Activated gamma-delta T cell treated with Interleukin-2 at 50 U/mL for 16 hours (primary cell): ENCODE results near the gene STK32C.
A peak's percentile ranks its signal among the peaks of the same experiment; 100 is the strongest.

Experiments
- DNase-seq: peaks from one replicate; pipeline ENCODE4 v3.0.0-alpha.2; 2020

Gene STK32C

GRCh38 chr10:132264306-132264950, 43.3 kb downstream of the STK32C start:
- no peak for DNase-seq

GRCh38 chr10:132263866-132264265, 43.9 kb downstream of the STK32C start:
- no peak for DNase-seq

- DNase-seq = no peak
Observed at GRCh38 chr10:132259702-132260482, 47.9 kb downstream of the STK32C start.

GRCh38 chr10:132258423-132258822, 49.3 kb downstream of the STK32C start:
- DNase-seq = no peak

- DNase-seq = no peak
Observed at GRCh38 chr10:132257907-132258306, 49.8 kb downstream of the STK32C start.

GRCh38 chr10:132257271-132257670, 50.5 kb downstream of the STK32C start:
- no peak for DNase-seq

- DNase-seq = no peak
Observed at GRCh38 chr10:132256866-132257265, 50.9 kb downstream of the STK32C start.

- DNase-seq = no peak
Observed at GRCh38 chr10:132255489-132256344, 52.0 kb downstream of the STK32C start.

GRCh38 chr10:132254841-132255240, 52.9 kb downstream of the STK32C start:
- DNase-seq = no peak

- no peak for DNase-seq
Observed at GRCh38 chr10:132253092-132253687, 54.6 kb downstream of the STK32C start.

- no peak for DNase-seq
Observed at GRCh38 chr10:132252412-132252811, 55.3 kb downstream of the STK32C start.

- no peak for DNase-seq
Observed at GRCh38 chr10:132251928-132252327, 55.8 kb downstream of the STK32C start.

- DNase-seq = no peak
Observed at GRCh38 chr10:132250481-132251475, 57.0 kb downstream of the STK32C start.

- no peak for DNase-seq
Observed at GRCh38 chr10:132249824-132250375, 57.9 kb downstream of the STK32C start.

- DNase-seq = no peak
Observed at GRCh38 chr10:132249226-132249724, 58.5 kb downstream of the STK32C start.

GRCh38 chr10:132248455-132249225, 59.1 kb downstream of the STK32C start:
- DNase-seq = peak; percentile 24

GRCh38 chr10:132247943-132248342, 59.8 kb downstream of the STK32C start:
- no peak for DNase-seq

- DNase-seq = no peak
Observed at GRCh38 chr10:132246296-132246695, 61.5 kb downstream of the STK32C start.

- no peak for DNase-seq
Observed at GRCh38 chr10:132245056-132245455, 62.7 kb downstream of the STK32C start.

GRCh38 chr10:132243626-132244025, 64.1 kb downstream of the STK32C start:
- DNase-seq = no peak
